GM10266 (cell line): Measurements from ENCODE around the gene SGF29.
"Not testable (repeated sequence)": the region's sequence is repeated elsewhere in the genome, so short reads cannot be mapped to it uniquely, and the experiment has no call there.

Source experiments
- DNase-seq: peaks from one replicate; pipeline ENCODE4 v3.0.0; 2012; ENCODE audit errors: extremely low spot score
- TF ChIP-seq, protein P1 (sequence below): IDR thresholded peaks from 2 replicates; pipeline ENCODE4 v1.5.1; 2012; ENCODE audit warnings: mild to moderate bottlenecking, low read depth; ENCODE audit not compliant: control insufficient read depth, insufficient read depth; ENCODE audit errors: missing control alignments

The SGF29 gene

DNA sequence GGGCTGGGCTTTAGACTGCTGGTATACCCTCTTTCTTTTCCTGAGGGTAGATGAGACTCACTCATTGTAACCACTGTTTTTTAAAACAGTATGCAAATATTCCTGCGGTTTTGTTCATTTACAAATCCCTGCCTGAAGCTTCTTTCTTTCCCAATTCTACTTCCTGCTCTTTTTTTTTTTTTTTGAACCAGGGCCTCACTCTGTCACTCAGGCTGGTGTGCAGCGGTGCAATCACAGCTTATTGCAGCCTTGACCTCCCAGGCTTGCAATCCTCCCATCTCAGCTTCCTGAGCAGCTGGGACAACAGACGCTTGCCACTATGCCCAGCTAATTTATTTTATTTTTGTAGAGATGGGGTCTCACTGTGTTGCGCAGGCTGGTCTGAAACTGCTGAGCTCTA lies 64.2 kb downstream of the SGF29 start:
- no peak for DNase-seq
- TF ChIP-seq, protein P1, sequence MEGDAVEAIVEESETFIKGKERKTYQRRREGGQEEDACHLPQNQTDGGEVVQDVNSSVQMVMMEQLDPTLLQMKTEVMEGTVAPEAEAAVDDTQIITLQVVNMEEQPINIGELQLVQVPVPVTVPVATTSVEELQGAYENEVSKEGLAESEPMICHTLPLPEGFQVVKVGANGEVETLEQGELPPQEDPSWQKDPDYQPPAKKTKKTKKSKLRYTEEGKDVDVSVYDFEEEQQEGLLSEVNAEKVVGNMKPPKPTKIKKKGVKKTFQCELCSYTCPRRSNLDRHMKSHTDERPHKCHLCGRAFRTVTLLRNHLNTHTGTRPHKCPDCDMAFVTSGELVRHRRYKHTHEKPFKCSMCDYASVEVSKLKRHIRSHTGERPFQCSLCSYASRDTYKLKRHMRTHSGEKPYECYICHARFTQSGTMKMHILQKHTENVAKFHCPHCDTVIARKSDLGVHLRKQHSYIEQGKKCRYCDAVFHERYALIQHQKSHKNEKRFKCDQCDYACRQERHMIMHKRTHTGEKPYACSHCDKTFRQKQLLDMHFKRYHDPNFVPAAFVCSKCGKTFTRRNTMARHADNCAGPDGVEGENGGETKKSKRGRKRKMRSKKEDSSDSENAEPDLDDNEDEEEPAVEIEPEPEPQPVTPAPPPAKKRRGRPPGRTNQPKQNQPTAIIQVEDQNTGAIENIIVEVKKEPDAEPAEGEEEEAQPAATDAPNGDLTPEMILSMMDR, result no peak

DNA sequence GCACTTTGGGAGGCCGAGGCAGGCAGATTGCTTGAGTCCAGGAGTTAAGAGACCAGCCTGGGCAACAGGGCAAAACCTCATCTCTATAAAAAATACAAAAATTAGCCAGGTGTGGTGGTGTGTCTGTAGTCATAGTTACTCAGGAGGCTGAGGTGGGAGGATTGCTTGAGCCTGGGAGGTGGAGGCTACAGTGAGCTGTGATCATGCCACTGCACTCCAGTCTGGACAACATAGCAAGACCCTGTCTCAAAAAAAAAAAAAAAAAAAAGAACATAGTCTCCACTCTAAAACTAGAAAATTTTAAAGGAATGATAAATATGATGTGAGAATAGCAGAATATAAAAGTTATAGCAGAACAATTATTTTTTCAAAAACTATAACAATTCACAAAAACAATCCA lies 66.6 kb downstream of the SGF29 start:
- not testable (repeated sequence) for DNase-seq

DNA sequence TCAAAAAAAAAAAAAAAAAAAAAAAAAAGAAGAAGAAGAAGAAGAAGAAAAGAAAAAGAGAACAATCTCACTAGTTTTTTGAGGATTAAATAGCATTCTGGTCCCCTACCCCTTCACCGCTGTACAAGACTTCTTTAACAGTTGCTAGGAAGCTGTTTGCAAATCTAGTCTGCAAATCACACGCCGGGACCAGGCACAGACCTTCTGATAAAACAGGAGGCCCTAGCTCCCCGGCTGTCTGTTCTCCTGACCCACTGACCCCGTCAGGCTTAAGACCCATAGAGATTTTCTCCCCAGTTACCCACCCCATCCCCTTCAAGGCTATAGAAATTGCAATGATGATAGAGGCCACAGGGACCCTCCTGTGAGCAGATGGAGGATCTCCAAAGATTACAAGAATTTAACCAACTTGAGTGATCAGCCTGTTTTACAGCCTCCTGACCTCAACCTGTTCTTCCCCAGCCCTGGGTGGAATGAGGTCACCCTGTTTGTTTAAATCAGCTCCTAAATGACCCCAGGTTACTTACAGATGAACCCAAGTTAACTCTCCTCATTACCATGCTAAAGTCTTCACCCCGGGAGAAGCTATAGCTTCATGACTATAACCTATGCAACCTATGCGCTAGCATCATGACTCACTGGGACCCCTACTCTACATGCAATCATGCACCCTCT lies 67.9 kb downstream of the SGF29 start:
- DNase-seq, result no peak
- TF ChIP-seq, protein P1, result no peak

DNA sequence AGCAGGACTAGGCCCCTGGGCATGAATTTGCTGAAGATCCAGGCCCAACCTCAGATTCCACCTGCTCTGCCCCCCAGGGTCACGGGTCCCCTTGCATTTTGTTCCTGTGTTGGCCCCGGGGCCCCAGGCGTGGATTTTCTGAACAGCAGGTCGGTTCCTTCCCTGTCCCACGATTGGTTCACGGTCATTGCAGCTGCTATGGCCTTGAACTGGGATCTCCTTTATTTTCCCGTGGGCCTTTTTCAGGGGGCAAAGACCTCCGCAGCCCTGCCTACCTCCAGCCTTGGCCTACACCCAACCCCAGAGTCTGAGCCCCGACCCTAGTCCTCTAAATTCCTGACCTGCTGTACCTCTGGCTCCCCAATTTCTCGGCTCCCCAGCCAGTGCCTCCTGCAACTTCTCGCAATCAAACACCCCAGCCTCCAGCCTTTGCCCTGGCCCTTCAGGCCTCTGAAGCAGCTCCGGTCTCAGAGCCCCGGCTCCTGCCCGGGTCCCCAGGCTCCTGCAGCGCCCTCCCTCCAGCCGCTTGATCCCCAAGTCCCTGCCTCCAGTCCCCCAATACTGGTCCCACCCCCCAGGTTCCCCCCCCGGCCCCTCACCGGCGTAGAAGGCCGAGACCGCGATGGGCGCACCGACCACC lies 68.9 kb downstream of the SGF29 start:
- not testable (repeated sequence) for DNase-seq

DNA sequence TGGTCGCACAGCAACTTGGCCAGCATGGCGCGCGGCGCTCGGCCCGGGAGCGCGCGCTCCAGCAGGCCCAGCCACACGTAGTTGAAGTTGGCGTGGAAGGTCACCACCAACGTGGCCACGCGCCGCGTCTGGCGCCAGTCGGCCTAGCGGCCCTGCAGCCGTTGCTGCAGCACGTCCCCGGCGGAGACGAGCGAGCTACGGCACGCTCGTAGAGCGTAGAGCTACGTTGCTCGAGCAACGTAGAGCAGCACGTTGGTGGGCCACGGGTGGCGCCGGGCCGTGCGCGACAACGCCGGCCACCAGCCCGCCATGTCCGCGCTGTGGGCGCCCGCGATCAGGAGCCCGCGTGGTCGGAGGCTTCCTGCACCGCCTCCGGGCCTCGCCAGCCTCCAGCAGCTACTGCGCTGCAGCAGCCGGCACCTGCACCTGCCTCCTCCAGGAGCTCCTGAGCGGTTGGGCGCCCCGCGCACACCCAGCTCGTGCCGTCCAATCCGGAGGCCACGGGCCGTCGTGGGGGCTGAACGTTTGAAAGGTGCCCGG lies 69.5 kb downstream of the SGF29 start:
- DNase-seq, result no peak
- TF ChIP-seq, protein P1, result no peak

DNA sequence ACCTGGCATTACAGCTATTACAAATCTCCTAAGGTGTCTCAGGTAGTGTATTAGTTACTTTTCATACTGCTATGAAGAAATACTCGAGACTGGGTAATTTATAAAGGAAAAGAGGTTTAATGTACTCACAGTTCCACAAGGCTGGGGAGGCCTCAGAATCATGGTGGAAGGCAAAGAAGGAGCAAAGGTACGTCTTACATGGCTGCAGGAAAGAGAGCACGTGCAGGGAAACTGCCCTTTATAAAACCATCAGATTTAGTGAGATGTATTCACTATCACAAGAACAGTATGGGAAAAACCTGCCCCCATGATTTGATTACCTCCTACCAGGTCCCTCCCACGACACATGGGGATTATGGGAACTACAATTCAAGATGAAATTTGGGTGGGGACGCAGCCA lies 77.2 kb downstream of the SGF29 start:
- not testable (repeated sequence) for DNase-seq

DNA sequence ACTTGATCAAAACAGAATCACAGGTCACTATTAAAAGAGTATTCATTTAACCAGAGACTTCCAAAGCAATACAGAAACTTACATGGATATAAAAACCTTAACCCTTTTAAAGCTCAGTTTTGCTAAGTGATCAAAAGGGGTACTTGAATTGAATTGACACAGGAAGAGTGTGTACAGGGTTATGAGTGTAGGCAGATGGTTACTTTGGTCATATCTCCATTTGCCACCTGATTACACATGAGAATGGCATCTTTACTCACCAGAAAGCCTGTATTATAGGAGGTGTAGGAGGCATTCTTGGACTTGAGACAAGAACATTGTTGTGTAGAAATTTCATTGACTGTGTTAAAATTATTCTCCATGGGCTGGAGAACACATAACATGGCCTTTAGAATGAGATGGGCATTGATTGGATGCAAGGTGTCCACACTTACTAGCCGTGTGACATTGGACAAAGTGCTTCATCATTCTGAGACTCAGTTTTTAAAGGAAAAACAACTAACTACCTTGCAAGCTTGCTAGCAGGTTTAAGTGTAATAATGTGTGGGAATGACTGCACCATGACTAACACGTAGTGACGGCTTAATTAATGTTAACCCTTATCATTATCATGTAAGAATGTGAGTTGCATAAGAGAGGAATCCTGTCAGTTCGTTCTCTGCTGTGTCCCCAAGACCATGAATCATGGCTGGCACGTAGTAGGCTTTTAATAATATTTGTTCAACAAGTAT lies 82.5 kb downstream of the SGF29 start:
- not testable (repeated sequence) for DNase-seq

DNA sequence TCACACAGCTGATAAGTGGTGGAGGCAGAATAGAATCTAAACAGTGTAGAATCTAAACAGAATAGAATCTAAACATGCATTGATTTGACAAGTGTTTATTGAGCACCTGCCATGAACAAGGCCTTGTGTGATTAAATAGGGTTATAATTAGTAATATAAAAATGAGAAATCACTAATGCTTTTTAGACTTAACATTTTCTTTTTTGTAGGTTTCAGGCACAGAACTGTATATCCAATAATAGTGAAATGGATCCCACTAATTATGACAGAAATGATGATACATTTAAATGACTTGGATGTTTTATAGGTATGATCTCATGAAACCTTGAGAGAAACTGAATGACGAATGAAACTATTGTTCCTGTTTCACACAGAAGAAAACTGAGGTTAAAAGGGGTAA lies 84.0 kb downstream of the SGF29 start, which contains the start of gene NPIPB8:
TSS of gene NPIPB8 (plus strand) at position 301 of the 400 bp plus-strand sequence. CDS start 296 bp downstream, outside the sequence.
- not testable (repeated sequence) for DNase-seq

DNA sequence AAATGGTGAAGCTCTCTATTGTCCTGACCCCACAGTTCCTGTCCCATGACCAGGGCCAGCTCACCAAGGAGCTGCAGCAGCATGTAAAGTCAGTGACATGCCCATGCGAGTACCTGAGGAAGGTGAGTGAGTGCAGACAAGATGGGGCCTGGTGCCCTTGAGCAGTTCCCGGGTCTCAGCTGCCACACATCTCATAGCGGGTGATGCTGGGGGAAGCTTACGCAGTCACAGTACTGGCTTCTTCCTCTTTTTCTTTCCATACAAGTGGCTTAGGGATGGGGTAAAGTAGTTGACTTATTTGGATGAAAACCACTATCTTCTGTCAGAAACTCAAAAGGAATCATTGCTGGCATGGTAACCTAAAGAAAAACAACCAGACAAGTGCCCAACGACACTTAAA lies 84.6 kb downstream of the SGF29 start:
- not testable (repeated sequence) for DNase-seq

DNA sequence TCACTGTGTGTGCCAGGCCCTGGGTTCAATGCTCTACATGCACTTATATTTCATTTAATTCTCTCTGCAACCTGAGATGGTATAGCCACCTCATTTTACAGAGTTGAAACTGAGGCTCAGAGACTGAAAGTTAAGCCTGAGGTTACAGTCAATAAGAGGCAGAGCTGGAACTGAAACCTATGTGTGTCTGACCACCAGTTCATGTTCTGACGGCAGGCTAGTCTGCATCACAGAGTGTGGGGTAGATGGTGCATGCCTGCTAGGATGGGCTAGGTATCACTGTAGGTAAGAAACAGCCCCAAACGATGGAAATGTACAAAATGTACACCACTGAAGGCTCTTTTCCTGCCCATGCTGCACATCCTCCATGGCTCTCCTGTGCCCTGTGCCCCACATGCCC lies 86.2 kb downstream of the SGF29 start:
- DNase-seq, result not testable (repeated sequence)
